VCaP (cell line): ENCODE data around the gene SH3BP1.
A peak's percentile ranks its signal among the peaks of the same experiment; 100 is the strongest.
"Not testable (repeated sequence)": the region's sequence is repeated elsewhere in the genome, so short reads cannot be mapped to it uniquely, and the experiment has no call there.

Source experiments
- H3K27ac ChIP-seq: fragments of 450-650 bp; 2 replicates; pipeline ENCODE4 v1.5.1; 2017
- TF ChIP-seq, protein P1 (sequence below): fragments of 450-650 bp; conservative IDR thresholded peaks from 2 replicates; pipeline ENCODE4 v1.5.1; 2017; ENCODE audit warnings: mild to moderate bottlenecking, moderate library complexity

The SH3BP1 gene

DNA sequence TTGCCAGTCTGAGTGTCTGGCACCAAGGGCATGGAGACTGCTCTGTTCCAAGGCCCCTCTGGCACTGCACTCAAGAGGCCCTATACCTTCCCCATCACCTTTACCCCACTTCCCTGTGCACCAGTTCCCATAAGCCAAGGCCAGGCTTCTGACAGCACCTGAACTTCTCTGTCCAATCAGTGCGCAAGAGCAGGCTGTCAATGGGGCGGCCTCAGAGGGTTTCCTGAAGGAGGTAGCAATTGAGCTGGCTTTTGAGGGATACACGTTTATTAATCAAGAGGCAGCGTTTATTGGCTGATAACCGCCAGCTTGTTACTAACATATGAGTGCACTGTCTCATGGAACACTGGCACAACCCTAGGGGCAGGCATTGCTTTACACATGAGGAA is 2.1 kb downstream of the SH3BP1 start:
- H3K27ac ChIP-seq, result no peak overlapping the region
- TF ChIP-seq, protein P1, sequence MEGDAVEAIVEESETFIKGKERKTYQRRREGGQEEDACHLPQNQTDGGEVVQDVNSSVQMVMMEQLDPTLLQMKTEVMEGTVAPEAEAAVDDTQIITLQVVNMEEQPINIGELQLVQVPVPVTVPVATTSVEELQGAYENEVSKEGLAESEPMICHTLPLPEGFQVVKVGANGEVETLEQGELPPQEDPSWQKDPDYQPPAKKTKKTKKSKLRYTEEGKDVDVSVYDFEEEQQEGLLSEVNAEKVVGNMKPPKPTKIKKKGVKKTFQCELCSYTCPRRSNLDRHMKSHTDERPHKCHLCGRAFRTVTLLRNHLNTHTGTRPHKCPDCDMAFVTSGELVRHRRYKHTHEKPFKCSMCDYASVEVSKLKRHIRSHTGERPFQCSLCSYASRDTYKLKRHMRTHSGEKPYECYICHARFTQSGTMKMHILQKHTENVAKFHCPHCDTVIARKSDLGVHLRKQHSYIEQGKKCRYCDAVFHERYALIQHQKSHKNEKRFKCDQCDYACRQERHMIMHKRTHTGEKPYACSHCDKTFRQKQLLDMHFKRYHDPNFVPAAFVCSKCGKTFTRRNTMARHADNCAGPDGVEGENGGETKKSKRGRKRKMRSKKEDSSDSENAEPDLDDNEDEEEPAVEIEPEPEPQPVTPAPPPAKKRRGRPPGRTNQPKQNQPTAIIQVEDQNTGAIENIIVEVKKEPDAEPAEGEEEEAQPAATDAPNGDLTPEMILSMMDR, result no peak

DNA sequence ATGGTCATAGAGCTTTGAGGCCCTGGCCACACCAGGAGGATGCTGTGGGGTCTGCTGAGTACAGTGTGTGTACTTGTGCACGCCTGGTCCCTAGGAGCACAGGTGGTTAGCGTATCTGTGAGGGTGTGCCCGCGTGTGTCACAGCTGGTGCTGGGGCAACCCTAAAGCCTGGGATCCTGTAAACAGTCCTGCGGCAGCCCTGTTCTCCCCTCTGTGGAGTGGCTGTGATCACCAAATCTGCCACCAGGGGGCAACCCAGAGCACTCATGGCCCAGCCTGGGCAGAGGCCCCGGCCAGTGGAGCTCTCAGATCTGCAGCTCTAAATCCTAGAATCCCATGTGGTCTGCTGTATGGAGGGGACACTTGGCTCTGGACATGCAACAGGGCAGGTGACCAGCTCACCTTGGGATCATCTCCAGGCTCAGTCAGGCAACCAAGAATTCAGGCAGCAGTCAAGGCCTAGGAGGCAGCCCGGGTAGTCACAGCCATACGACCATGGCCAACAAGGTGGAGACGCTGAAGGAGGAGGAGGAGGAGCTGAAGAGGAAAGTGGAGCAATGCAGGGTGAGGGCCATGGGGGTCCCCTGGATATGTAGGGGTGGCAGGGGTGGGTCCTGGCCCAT is 3.9 kb downstream of the SH3BP1 start:
- no peak overlapping the region for H3K27ac ChIP-seq
- TF ChIP-seq, protein P1, result peak; percentile 93

DNA sequence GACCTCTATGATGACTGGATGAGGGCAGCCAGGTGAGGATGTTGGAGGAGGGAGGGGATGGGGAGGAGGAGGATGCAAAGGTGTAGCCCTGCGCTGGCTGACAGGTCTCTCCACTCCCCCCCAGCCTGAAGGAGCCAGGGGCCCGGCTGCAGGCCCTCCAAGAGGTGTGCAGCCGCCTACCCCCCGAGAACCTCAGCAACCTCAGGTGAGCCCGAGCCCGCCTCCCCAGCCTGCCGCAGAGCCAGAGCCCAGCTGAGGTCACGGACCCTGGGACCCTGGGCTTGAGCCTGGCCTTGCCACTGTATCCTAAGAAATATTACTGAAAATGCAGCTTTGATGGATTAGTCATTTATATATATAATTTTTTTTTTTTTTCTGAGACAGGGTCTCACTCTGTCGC is 7.8 kb downstream of the SH3BP1 start:
- TF ChIP-seq, protein P1, result no peak
- no peak overlapping the region for H3K27ac ChIP-seq

DNA sequence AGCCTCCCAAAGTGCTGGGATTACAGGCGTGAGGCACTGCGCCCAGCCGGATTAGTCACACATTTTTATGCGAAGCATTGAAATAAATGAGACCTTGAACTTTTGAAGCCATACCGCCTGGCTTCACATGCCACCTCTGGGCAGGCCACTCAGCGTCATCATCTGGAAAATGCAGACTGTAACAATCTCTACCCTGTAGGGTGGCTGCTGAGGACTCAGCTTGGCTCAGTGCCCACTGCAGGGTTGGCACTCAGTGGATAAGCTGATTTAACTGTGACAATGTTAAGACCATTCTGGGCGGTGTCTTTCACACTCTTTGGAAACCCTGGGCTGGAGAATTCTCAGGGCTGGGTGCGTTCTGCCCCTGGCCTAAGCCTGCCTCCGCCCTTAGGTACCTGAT is 8.5 kb downstream of the SH3BP1 start:
- H3K27ac ChIP-seq, result no peak overlapping the region
- TF ChIP-seq, protein P1, result no peak

DNA sequence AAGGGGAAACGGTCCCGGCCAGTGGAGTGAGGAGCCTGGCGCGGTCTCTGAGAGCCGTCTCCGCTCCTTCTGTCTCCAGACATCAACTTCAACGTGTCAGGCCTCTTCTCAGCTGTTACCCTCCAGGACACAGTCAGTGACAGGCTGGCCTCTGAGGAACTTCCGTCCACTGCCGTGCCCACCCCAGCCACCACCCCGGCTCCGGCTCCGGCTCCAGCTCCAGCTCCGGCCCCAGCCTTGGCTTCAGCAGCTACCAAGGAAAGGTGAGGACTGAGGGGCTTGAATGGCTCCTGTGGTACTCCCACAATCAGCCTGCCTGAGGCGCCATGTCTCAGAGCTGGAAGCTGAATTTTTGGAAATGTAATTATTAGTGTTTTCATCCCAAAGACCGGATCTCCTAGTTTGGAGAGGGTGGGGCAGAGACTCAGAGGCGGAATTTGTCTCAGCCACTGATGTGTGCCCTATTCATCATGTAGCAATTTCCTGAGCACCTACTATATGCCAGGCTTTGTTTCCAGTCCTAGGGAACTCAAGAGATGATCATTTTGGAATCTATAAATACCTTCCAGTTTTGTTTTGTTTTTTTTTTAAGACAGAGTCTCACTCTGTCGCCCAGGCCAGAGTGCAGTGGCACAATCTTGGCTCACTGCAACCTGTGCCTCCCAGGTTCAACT is 11.1 kb downstream of the SH3BP1 start:
- H3K27ac ChIP-seq, result no peak overlapping the region
- TF ChIP-seq, protein P1, result no peak

DNA sequence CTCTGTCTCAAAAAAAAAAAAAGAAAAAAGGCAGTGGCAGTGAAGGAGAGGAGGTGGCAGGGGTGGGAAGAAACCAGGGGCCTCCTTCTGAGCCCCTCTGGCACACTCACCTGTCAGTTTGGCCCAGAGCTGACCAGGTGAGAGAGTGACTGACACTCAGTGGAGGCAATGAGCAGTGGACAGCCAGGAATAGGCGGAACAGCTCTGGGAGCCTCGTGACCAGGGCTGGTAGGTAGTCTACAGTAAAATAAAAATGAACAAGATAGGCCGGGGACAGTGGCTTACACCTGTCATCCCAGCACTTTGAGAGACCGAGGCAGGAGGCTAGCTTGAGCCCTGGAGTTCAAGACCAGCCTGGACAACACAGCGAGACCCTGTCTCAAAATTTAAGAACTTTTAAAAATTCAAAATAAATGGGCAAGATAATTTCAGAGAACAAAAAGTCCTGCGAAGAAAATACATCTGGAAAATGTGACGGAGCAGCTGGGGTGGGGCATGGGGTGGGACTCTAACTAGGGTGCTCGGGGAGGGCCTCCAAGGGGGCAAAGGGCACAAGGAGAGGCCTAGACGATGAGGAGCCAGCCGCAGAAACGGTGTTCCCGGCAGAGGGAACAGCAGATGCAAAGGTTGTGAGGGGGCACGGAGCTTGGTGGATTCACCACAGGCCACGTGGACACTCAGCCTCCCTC is 15.2 kb downstream of the SH3BP1 start:
- TF ChIP-seq, protein P1, result no peak
- no peak overlapping the region for H3K27ac ChIP-seq

DNA sequence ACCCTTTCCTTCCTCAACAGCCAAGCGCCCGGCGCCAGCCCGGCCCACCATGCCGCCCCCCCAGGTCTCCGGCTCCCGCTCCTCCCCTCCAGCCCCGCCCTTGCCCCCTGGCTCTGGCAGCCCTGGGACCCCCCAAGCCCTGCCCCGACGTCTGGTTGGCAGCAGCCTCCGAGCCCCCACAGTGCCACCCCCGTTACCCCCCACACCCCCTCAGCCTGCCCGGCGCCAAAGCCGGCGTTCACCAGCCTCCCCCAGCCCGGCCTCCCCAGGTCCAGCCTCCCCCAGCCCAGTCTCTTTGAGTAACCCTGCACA is 15.7 kb downstream of the SH3BP1 start:
- no peak overlapping the region for H3K27ac ChIP-seq
- TF ChIP-seq, protein P1, result no peak

DNA sequence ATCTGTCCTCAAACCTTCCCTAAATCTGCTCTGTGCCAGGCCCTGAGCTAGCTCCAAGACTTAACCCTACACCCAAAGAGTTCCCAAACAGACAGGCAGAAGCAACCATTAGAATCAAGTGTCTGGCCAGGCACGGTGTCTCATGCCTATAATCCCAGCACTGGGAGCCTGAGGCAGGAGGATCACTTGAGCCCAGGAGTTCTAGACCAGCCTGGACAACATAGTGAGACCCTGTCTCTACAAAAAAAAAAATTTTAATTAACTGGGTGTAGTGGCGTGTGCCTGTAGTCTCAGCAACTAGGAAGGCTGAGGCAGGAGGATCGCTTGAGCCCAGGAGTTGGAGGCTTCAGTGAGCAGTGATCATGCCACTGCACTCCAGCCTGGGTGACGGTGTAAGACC is 17.1 kb downstream of the SH3BP1 start:
- H3K27ac ChIP-seq, result not testable (repeated sequence)
